ENCODE results near the gene TMEM123. TPM values are rescaled to one million over a fixed set of nuclear protein-coding genes. Genes with fewer than 3 reads are reported as not detected.
A peak's percentile ranks its signal among the peaks of the same experiment; 100 is the strongest.
"Not testable (repeated sequence)": the region's sequence is repeated elsewhere in the genome, so short reads cannot be mapped to it uniquely, and the experiment has no call there.

Gene TMEM123
- total RNA-seq, 1 experiment from 2014 or later = 73.7 TPM

DNA sequence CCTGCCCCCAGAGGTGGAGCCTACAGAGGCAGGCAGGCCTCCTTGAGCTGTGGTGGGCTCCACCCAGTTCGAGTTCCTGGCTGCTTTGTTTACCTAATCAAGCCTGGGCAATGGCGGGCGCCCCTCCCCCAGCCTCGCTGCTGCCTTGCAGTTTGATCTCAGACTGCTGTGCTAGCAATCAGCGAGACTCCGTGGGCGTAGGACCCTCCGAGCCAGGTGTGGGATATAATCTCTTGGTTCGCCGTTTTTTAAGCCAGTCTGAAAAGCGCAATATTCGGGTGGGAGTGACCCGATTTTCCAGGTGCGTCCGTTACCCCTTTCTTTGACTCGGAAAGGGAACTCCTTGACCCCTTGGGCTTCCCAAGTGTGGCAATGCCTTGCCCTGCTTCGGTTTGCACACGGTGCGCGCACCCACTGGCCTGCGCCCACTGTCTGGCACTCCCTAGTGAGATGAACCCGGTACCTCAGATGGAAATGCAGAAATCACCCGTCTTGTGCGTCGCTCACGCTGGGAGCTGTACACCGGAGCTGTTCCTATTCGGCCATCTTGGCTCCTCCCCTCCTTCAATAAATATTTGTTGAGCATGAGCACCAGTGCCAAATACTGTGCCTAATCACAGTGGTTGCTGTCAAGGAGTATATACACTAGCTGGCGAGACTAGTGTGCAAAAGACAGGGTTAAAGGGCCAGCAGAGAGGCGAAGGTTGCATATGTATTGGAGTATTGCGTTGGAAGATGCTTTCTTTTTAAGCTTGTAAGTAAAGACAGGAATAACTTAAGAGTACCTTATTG lies 77.7 kb downstream of the TMEM123 start:
- peak overlapping the region; percentile 45 for H3K4me3 ChIP-seq (ENCODE audit: insufficient read depth, low read depth, low read length)
- not testable (repeated sequence) for H3K36me3 ChIP-seq (replicated peaks; ENCODE audit: control insufficient read depth, insufficient read depth, low read length); H3K27me3 ChIP-seq (ENCODE audit: control insufficient read depth, insufficient read depth, low read length); DNase-seq

DNA sequence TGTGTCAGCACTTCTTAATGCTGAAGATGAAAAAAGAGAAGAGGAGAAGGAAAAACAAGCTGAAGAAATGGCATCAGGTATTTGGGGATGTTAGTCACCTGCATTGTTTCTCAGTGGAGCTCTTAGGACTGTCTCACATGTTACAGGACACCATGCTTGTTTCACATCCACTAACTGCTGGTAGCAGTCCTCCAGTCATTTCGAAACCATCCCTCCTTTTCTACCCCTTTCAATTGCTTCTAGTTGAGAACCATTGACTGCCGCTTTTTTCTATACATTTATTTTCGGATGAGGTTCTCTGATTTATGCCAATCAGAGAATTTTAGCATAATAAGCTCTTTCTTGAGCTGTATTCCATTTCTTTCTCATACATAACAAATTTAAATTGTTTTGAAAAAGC lies 84.1 kb downstream of the TMEM123 start:
- H3K36me3 ChIP-seq (replicated peaks; ENCODE audit: control insufficient read depth, insufficient read depth, low read length) = peaks cover 8% of the 10 kb centered on the region
- DNase-seq = no peak
- no peak overlapping the region for H3K4me3 ChIP-seq (ENCODE audit: insufficient read depth, low read depth, low read length)
- H3K27me3 ChIP-seq (ENCODE audit: control insufficient read depth, insufficient read depth, low read length) = no peaks in the 10 kb centered on the region

DNA sequence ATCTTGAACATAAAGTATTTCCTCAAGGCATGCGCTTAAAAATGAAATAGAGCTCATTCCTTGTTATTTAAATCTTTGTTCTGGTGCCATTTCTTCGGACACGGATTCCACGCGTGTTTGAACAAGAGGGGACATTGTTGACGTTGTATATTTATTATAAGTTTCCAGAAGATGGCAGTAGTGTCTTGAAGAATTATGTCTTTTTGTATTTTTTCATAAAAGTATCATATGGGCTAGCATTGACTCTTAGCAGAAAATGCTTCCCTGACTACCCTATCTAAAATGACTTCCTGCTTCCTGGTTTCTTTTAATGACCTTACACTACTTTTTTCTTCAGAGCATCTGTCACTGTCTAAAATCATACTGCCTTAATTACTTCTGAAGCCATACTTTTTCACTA lies 85.2 kb downstream of the TMEM123 start:
- Histone ChIP-seq H3K27me3 (ENCODE audit: control insufficient read depth, insufficient read depth, low read length) (no peaks in the 10 kb centered on the region), H3K4me3 (ENCODE audit: insufficient read depth, low read depth, low read length) (no peak overlapping the region), H3K36me3 (replicated peaks; ENCODE audit: control insufficient read depth, insufficient read depth, low read length) (peaks cover 8% of the 10 kb centered on the region)
- DNase-seq = no peak

DNA sequence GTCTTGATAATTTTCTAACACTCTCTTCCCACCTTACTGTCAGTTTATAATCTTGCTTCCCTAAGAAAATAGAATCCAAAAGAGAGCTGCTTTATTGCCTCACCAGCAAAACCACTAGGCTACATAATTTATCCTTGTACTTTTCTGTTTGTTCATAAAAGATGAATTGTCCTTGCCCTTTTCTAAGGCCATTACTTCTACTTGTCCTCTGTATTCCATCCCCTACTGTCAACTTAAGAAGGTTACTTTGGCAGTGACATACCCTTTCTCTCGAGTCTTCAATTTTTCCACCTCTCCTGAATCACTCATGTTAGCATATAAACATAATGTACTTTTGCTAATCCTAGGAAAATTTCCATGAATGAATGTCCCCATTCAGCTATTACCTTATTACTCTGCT lies 87.6 kb downstream of the TMEM123 start:
- no peaks in the 10 kb centered on the region for H3K27me3 ChIP-seq (ENCODE audit: control insufficient read depth, insufficient read depth, low read length)
- no peak for DNase-seq
- H3K36me3 ChIP-seq (replicated peaks; ENCODE audit: control insufficient read depth, insufficient read depth, low read length) = peaks cover 11% of the 10 kb centered on the region

DNA sequence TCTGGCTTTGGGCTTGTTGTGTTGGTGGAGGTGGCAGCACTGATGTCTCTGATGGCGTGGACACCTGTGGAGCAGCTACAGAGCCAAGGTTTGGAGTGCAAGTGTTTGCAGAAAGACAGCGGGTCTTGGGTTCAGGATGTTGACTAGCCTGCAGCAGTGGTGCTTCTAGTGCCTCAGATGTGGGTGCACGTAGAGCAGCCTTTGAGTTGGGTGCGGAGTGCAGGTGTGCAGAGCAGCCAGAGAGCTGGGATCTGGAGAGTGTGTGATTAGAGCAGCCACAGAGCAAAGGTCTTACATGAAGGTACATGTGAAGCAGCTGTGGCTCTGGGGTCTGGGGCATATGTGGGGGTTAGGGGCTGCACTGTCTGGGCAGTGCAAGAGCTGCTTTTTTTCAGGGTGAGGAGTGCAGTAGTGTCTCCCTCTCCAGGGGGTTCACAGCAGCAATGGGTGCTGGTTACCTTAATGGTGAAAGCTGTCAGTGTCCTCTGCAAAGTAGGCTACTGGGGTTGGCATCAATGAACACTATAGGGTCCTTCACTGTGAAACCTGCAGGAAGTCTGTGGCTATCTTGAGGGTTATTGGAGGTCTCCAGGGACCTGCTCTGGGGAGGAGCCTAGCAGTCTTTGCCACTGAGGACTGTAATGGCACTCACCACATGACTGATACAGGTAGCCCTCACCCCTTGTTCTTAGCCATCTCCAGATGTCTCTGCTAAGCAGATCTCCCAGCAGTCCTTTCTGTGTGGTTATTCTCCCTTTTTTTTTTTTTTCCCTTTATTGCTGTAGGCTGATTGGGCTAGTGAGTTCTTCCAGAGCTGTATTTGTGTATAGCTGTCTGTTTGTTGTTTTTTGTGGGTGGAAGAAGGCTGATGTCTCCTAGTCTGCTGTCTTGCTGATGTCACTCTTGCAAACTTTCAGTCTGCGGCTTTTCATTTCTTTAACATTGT lies 91.2 kb downstream of the TMEM123 start:
- DNase-seq = no peak
- Histone ChIP-seq H3K27me3 (ENCODE audit: control insufficient read depth, insufficient read depth, low read length) (no peaks in the 10 kb centered on the region), H3K4me3 (ENCODE audit: insufficient read depth, low read depth, low read length) (no peak overlapping the region), H3K36me3 (replicated peaks; ENCODE audit: control insufficient read depth, insufficient read depth, low read length) (peaks cover 7% of the 10 kb centered on the region)

More for the DNA sequence above, 87.6 kb downstream of the TMEM123 start:
- H3K4me3 ChIP-seq (ENCODE audit: insufficient read depth, low read depth, low read length) = no peak overlapping the region

DNA sequence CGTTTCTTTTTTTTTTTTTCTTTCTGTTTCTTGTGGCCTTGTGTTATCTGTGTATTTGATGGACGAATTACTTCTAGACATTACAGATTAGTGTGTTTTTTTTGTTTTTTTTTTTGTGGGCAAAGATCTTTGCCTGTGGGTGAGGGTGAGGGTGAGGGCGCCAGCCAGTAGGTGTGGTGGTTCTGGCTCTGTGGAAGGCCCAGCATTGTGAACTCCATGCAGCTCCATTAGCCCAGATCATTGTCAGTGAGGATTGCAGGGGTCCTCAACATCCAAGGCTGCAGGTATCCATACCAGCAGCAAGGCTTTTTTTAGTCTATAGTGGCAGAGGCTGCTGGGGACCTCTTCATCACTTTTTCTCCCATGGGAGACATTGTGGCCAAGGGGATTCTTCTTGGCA lies 91.9 kb downstream of the TMEM123 start:
- no peak for DNase-seq
- Histone ChIP-seq H3K27me3 (ENCODE audit: control insufficient read depth, insufficient read depth, low read length) (no peaks in the 10 kb centered on the region), H3K4me3 (ENCODE audit: insufficient read depth, low read depth, low read length) (no peak overlapping the region), H3K36me3 (replicated peaks; ENCODE audit: control insufficient read depth, insufficient read depth, low read length) (peaks cover 7% of the 10 kb centered on the region)

DNA sequence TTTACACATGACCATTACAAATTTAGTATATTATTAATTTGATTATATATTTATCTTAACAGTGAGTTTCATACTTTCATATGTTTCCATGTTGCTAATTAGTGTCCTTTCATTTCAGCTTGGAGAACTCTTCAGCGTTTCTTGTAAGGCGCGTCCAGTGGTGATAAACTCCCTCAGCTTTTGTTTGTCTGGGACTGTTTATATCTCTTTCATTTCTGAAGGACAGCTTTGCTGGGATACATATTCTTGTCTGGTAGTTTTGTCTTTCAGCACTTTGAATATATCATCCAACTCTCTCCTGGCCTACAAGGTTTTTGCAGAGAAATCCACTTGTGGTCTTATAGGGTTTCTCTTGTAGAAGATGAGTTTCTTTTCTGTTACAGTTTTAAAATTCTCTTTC lies 93.2 kb downstream of the TMEM123 start:
- Histone ChIP-seq H3K27me3 (ENCODE audit: control insufficient read depth, insufficient read depth, low read length) (no peaks in the 10 kb centered on the region), H3K4me3 (ENCODE audit: insufficient read depth, low read depth, low read length) (no peak overlapping the region), H3K36me3 (replicated peaks; ENCODE audit: control insufficient read depth, insufficient read depth, low read length) (peaks cover 6% of the 10 kb centered on the region)
- no peak for DNase-seq

DNA sequence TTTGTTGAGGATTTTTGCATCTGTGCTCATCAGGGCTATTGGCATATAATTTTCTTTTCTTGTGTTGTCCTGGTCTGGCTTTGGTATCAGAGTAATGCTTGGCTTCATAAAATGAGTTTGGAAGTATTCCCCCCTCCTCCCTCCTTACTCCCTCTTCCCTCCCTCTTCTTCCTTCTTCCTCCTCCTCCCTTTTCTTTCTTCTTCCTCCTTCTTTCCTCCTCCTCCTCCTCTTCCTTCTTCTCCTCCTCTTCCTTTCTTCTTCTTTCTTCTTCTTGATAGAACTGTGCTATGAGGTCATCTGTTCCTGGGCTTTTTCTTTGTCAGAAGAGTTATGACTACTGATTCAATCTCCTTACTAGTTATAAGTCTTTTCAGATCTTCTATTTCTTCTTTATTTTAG lies 95.4 kb downstream of the TMEM123 start:
- DNase-seq = no peak
- no peak overlapping the region for H3K4me3 ChIP-seq (ENCODE audit: insufficient read depth, low read depth, low read length)
- H3K27me3 ChIP-seq (ENCODE audit: control insufficient read depth, insufficient read depth, low read length) = no peaks in the 10 kb centered on the region
- peaks cover 3% of the 10 kb centered on the region for H3K36me3 ChIP-seq (replicated peaks; ENCODE audit: control insufficient read depth, insufficient read depth, low read length)

DNA sequence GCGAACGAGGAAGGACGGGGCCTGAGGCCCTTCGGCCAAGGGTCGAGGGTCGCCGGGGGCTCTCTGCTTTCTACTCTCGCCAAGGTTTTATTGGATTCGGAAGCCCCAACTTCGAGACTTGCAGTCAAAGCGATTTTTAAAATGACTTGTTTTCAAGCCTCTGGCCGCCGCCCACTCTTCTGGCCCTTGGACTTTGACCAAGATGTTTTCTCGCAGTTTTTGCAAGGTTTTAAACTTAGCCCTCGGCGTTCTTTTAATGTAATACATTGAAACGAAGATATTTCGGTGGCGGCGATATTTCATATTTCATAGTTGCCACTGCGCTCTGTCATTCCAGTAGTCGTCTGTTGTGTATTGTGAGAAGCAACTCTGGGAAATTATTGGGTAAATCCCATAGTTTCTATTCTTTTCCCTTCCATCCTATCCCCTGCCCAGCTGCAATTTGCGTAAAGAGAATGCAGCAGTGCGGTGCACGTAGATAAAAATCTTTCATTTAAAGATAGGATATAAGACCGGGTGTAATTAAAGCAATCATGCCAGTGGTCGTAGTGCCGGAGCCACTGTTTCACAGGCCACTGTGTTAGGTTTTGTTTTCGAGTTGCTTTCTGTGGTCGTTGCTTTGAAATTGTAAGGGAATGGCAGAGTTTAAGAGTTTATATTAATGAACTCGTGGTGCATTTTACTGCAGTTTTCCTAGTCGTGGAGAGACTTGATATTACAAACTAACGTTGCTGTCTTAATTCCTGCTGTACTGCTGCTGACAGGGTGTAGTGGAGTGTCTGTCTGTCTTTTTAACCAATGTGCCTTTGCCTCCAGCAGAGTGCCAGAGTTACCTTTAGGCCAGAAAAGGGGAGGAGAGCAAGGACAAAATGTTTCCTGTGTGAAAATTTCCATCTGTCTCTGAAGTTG lies 104.8 kb downstream of the TMEM123 start:
- peak overlapping the region; percentile 65 for H3K4me3 ChIP-seq (ENCODE audit: insufficient read depth, low read depth, low read length)
- H3K36me3 ChIP-seq (replicated peaks; ENCODE audit: control insufficient read depth, insufficient read depth, low read length) = no peaks in the 10 kb centered on the region; the same call in 1 of the 2 replicates
- DNase-seq = peak; percentile 18
- no peaks in the 10 kb centered on the region for H3K27me3 ChIP-seq (ENCODE audit: control insufficient read depth, insufficient read depth, low read length)

DNA sequence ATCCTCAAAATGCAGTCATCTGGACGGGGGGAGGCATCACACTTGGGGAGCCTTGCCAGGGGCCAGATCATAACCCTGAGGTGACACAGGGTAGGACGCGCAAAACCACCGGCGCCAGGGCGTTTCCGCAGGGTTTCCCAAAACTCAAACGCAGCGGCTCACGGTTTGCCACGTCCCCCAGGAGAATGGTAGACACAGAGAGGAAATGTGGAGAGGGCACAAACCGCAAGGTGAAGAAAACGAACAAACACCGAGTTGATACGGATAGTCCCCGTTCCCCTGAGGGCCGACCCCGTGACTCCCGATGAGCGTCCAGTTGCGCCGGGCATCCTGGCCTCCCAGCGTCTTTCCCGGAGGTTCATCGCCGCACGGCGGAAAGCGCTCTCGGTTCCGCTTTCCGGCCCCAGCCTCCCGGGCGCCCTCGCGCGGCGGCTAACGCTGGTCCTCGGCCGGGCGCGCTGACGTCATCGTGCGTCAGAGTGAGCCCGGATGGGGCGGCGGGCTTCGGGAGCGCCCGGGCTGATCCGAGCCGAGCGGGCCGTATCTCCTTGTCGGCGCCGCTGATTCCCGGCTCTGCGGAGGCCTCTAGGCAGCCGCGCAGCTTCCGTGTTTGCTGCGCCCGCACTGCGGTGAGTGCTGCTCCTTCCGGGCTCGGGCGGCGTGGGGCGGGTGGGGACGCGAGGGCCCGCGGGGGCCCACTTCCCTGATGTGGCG lies 105.7 kb downstream of the TMEM123 start, which contains the start of gene BIRC2:
Gene BIRC2 (plus strand): TSS at position 467 of the 714 bp plus-strand sequence. CDS start 2,641 bp downstream, outside the sequence.
- H3K27me3 ChIP-seq (ENCODE audit: control insufficient read depth, insufficient read depth, low read length) = no peaks in the 10 kb centered on the region
- H3K4me3 ChIP-seq (ENCODE audit: insufficient read depth, low read depth, low read length) = peak within 1 kb of the TSS; percentile 65

DNA sequence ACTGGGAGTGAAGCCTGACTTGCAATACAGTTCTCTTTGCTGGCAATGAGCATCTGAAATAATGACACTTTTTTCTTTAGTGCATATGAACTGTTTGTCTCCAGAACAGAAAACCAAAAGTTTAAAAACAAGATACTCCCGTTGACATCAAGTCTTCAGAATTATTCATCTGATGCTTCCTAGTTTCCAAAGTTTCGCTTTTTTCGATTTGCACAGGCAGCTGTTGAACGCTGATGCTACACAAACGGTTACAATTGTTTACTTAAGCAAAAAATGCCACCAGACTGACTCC lies 106.2 kb downstream of the TMEM123 start:
- peak overlapping the region; percentile 65 for H3K4me3 ChIP-seq (ENCODE audit: insufficient read depth, low read depth, low read length)
- H3K36me3 ChIP-seq (replicated peaks; ENCODE audit: control insufficient read depth, insufficient read depth, low read length) = no peaks in the 10 kb centered on the region; the same call in 1 of the 2 replicates
- no peaks in the 10 kb centered on the region for H3K27me3 ChIP-seq (ENCODE audit: control insufficient read depth, insufficient read depth, low read length)
- DNase-seq = no peak

More for the DNA sequence above, 105.7 kb downstream of the TMEM123 start, which contains the start of gene BIRC2:
- peak; percentile 91 for DNase-seq
- no peaks in the 10 kb centered on the region; the same call in 1 of the 2 replicates for H3K36me3 ChIP-seq (replicated peaks; ENCODE audit: control insufficient read depth, insufficient read depth, low read length)

Measured in H7 (cell line).